Ovary (tissue), 9 donors: ENCODE data around the gene GUCY1A1. TPM values are rescaled to one million over a fixed set of nuclear protein-coding genes. Genes with fewer than 3 reads are reported as not detected.

Experiments
- DNase-seq, 5 donors: peaks; one replicate each; pipeline ENCODE4 v3.0.0-alpha.2; 2019 to 2020
- H3K27ac ChIP-seq, 2 donors: fragments of 200-600 bp; one replicate each; pipeline versions ENCODE4 v1.5.1 to v1.8.0; 2019 to 2022
- H3K27me3 ChIP-seq: fragments of 200-600 bp; one replicate; pipeline ENCODE4 v1.8.0; 2022
- H3K36me3 ChIP-seq: fragments of 200-600 bp; sonication (generic); one replicate; pipeline ENCODE4 v1.5.1; 2019
- H3K4me1 ChIP-seq: one replicate; pipeline ENCODE4 v1.8.1; 2013; ENCODE audit warnings: mild to moderate bottlenecking, moderate library complexity; ENCODE audit not compliant: insufficient read depth
- H3K4me3 ChIP-seq: fragments of 200-600 bp; sonication (generic); one replicate; pipeline ENCODE4 v1.5.1; 2017
- H3K9me3 ChIP-seq, 2 donors: fragments of 200-600 bp in 1 of 2; sonication (generic) in 1 of 2; one replicate each; pipeline versions ENCODE4 v1.5.1 to v1.8.1; 2013 to 2019; ENCODE audit warnings: mild to moderate bottlenecking in 1 of 2, moderate library complexity in 1 of 2
- CTCF ChIP-seq, 3 donors: fragments of 450-650 bp in 2 of 3; fragments of 200-600 bp in 1 of 3; IDR thresholded peaks; one replicate each; pipeline versions ENCODE4 v1.5.1 to v1.8.0; 2016 to 2022; ENCODE audit warnings: antibody characterized with exemption in 3 of 3, mild to moderate bottlenecking in 1 of 3
- EP300 ChIP-seq: sonication (generic); formaldehyde crosslinking; IDR thresholded peaks from one replicate; pipeline ENCODE4 v1.6.1; 2017; ENCODE audit warnings: antibody characterized with exemption
- POLR2A ChIP-seq: fragments of 450-650 bp; IDR thresholded peaks from one replicate; pipeline ENCODE4 v1.6.1; 2017; ENCODE audit warnings: antibody characterized with exemption, mild to moderate bottlenecking, moderate library complexity
- WGBS, 3 donors: extraction: QIAGEN DNeasy Blood & Tissue Kit in 1 of 3; methylation state at CpG; one replicate each; pipeline versions ENCODE4 v1.1.5 to v1.1.7; 2013 to 2017; 5-methylcytosine and 5-hydroxymethylcytosine counted together
- intact Hi-C, 4 donors: fragments of 100-400 bp; cut with DNase I; formaldehyde crosslinking; loops; one replicate each; pipeline versions ENCODE4 v1.11.0 to v1.15.1; 2022 to 2023
- polyA plus RNA-seq, 2 donors: library from polyadenylated mRNA; stranded (reverse); fragments of 200-250 nt in 1 of 2; fragments of 350-450 nt in 1 of 2; fragmentation: Illumina TruSeq in 1 of 2; extraction: RNeasy Lipid Tissue Mini Kit (QIAGEN cat#74804) in 1 of 2; gene quantifications; one replicate each; pipeline ENCODE4 v1.2.3, GENCODE V29; 2013 to 2014
- total RNA-seq, 7 donors: library from RNA; depleted of rRNA in 2 of 7; stranded (reverse); fragments of >200 nt in 2 of 7; fragmentation: NEBNext Ultra II Directional in 3 of 7; extraction: Animal tissue kit (Norgen Biotek cat#: 25700) in 3 of 7; gene quantifications; one replicate each; pipeline versions ENCODE4 v1.1.0 to v1.2.4, GENCODE V29; 2016 to 2023
- donor health status: DM: no; HTN: no; CAD: no; lungs with moderate emphysema.
- donor health status: DM: no; HTN: no; CAD: no.
- donor health status: Bipolar disorder and iron deficiency.
- donor health status: DM: yes; HTN: yes; CAD: no.
- donor health status: DM: no; HTN: no; CAD: no.
- donor health status: DM: yes; HTN: yes; CAD: no.

Gene GUCY1A1
- total and polyA plus RNA-seq, 9 donors = 3.0 to 26.9 (median 6.4) TPM

GRCh38 chr4:155684423-155684822, 17.8 kb downstream of the GUCY1A1 start:
- intact Hi-C loops = no loop called here
- Histone ChIP-seq H3K4me3 (no peak overlapping the region), H3K27ac (no peak overlapping the region), H3K4me1 (no peaks in the 10 kb centered on the region), H3K9me3 (no peaks in the 10 kb centered on the region), H3K36me3 (no peaks in the 10 kb centered on the region), H3K27me3 (no peaks in the 10 kb centered on the region)
- DNase-seq = no peak
- WGBS, 3 donors = 69 to 82% (median 71%) methylated on average over 2 of the region's 2 CpGs
- no peak for TF ChIP-seq EP300
- TF ChIP-seq CTCF (IDR thresholded peaks at IDR 0.05) = no peak
- TF ChIP-seq POLR2A = no peak

GRCh38 chr4:155684892-155685541, 18.4 kb downstream of the GUCY1A1 start:
- intact Hi-C loops = no loop called here
- Histone ChIP-seq H3K4me3 (no peak overlapping the region), H3K27me3 (no peaks in the 10 kb centered on the region), H3K9me3 (no peaks in the 10 kb centered on the region), H3K4me1 (no peaks in the 10 kb centered on the region), H3K27ac (no peak overlapping the region), H3K36me3 (no peaks in the 10 kb centered on the region)
- TF ChIP-seq CTCF (IDR thresholded peaks at IDR 0.05) = no peak
- no peak for TF ChIP-seq EP300
- TF ChIP-seq POLR2A = no peak
- 68 to 82% (median 75%) methylated on average over 1 of the region's 1 CpG for WGBS, 3 donors
- DNase-seq = no peak

GRCh38 chr4:155687380-155687982, 20.8 kb downstream of the GUCY1A1 start:
- no peaks in the 10 kb centered on the region for H3K9me3 ChIP-seq
- intact Hi-C loops = no loop called here
- 96 to 97% (median 96%) methylated on average over 6 of the region's 6 CpGs for WGBS, 3 donors
- H3K4me3 ChIP-seq = no peak overlapping the region
- TF ChIP-seq EP300 = no peak
- TF ChIP-seq POLR2A = no peak
- H3K36me3 ChIP-seq = no peaks in the 10 kb centered on the region
- no peak overlapping the region for H3K27ac ChIP-seq
- H3K27me3 ChIP-seq = no peaks in the 10 kb centered on the region
- DNase-seq = no peak
- no peaks in the 10 kb centered on the region for H3K4me1 ChIP-seq

- no peak for DNase-seq
- no peaks in the 10 kb centered on the region for H3K9me3 ChIP-seq
- no peak overlapping the region for H3K27ac ChIP-seq
- H3K27me3 ChIP-seq = no peaks in the 10 kb centered on the region
- H3K36me3 ChIP-seq = no peaks in the 10 kb centered on the region
- TF ChIP-seq CTCF (IDR thresholded peaks at IDR 0.05) (no peak), EP300 (no peak), POLR2A (no peak)
- no peaks in the 10 kb centered on the region for H3K4me1 ChIP-seq
- H3K4me3 ChIP-seq = no peak overlapping the region
- intact Hi-C loops = no loop called here
- 96 to 100% (median 98%) methylated on average over 1 of the region's 1 CpG for WGBS, 3 donors
These were observed 21.6 kb downstream of the GUCY1A1 start for GRCh38 chr4:155688211-155688610.

GRCh38 chr4:155688860-155689259, 22.2 kb downstream of the GUCY1A1 start:
- intact Hi-C loops = no loop called here
- Histone ChIP-seq H3K27ac (no peak overlapping the region), H3K4me1 (no peaks in the 10 kb centered on the region), H3K27me3 (no peaks in the 10 kb centered on the region), H3K4me3 (no peak overlapping the region), H3K36me3 (no peaks in the 10 kb centered on the region), H3K9me3 (no peaks in the 10 kb centered on the region)
- no peak for DNase-seq
- WGBS, 3 donors = 43 to 57% (median 50%) methylated on average over 2 of the region's 2 CpGs
- TF ChIP-seq POLR2A (no peak), EP300 (no peak), CTCF (IDR thresholded peaks at IDR 0.05) (no peak)
